ENCODE data around the gene TMEM60. TPM values are rescaled to one million over a fixed set of nuclear protein-coding genes. Genes with fewer than 3 reads are reported as not detected.

The TMEM60 gene
- polyA plus RNA-seq, 1 donor from 2014 or later, result 29.3 TPM

DNA sequence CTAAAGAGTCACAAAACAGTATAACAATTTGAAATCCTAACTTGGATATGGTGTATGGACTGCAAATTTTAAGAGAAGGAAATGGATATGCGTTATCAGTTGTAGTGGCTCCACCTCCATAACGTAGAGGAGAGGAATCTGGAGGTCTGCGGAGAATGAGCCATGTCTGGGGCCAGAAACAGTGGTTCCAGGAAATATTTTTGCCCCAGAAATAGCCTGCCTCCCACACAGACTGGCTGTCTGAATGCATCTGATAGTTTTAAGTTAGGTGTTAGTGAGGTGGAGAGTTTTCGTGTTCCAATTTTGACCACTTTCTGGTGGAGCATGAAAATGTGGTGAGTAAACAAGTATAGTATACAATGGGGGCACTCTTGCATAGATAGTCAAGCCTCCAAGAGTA is 1.9 kb upstream of the TMEM60 start:
- H3K79me2 ChIP-seq (replicated peaks; ENCODE audit: insufficient read depth, low read length), result peaks cover 61% of the 10 kb centered on the region

DNA sequence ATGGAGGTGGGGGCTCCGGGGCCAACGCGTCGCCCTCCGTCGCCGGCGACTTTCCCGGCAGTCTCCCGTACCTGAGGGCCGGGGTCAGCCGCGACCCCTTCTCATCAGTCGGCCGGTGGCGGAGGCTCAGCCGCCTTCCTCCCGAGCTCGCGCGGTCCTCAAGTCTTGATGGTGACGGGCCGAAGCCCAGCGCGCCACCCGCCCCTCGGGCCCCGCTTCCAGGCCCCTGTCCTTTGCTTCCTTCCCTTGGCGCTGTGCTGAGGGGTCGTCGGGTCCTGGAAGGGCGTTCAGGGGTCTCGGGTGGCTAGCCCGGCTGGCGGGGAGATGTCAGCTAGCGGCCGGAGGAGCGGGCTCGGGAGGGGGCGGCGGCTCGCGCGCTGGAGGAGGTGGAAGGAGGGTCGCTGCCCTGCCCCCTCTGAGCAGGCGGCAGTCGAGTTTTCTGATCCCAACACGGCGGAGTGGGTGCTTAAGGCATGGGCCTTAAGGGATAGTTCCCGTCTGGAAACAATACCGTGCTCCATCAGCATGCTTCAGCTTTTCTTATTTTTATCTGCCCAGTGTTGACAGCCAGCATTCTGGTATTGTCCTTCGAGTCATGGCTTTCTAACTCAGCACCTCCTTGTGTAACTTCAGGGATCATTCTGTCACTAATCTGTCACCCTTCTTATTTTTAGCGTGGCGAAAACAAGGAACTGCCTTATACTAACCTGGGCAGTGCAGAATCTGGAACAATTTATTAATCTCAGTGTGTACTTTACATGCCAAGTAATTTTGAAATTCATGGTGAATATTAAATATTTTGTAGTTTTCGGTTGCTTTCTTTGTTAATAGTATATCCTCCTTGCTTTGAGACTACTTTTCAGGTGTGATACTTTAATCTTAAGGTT is 1.1 kb upstream of the TMEM60 start:
- Histone ChIP-seq H3K9ac (ENCODE audit: low read length) (peak overlapping the region; percentile 90), H3K36me3 (ENCODE audit: insufficient read depth, low read length) (no peaks in the 10 kb centered on the region), H3K9me2 (ENCODE audit: insufficient read depth, low read length) (no peaks in the 10 kb centered on the region), H3K27me3 (ENCODE audit: insufficient read depth, low read depth, low read length) (no peaks in the 10 kb centered on the region), H4K20me1 (ENCODE audit: insufficient read depth) (no peaks in the 10 kb centered on the region), H3K27ac (ENCODE audit: low read length) (peak overlapping the region; percentile 91), H3F3A (ENCODE audit: insufficient read depth, low read length, poor library complexity, severe bottlenecking) (peaks cover 7% of the 10 kb centered on the region), H2AFZ (ENCODE audit: low read depth, low read length) (peak overlapping the region; percentile 68), H3K9me3 (ENCODE audit: low read length) (no peaks in the 10 kb centered on the region), H3K4me3 (ENCODE audit: low read length) (peak overlapping the region; percentile 77), H3K79me2 (replicated peaks; ENCODE audit: insufficient read depth, low read length) (peaks cover 56% of the 10 kb centered on the region), H3K4me2 (ENCODE audit: low read length) (peak overlapping the region; percentile 81)
- TF ChIP-seq, protein P1, sequence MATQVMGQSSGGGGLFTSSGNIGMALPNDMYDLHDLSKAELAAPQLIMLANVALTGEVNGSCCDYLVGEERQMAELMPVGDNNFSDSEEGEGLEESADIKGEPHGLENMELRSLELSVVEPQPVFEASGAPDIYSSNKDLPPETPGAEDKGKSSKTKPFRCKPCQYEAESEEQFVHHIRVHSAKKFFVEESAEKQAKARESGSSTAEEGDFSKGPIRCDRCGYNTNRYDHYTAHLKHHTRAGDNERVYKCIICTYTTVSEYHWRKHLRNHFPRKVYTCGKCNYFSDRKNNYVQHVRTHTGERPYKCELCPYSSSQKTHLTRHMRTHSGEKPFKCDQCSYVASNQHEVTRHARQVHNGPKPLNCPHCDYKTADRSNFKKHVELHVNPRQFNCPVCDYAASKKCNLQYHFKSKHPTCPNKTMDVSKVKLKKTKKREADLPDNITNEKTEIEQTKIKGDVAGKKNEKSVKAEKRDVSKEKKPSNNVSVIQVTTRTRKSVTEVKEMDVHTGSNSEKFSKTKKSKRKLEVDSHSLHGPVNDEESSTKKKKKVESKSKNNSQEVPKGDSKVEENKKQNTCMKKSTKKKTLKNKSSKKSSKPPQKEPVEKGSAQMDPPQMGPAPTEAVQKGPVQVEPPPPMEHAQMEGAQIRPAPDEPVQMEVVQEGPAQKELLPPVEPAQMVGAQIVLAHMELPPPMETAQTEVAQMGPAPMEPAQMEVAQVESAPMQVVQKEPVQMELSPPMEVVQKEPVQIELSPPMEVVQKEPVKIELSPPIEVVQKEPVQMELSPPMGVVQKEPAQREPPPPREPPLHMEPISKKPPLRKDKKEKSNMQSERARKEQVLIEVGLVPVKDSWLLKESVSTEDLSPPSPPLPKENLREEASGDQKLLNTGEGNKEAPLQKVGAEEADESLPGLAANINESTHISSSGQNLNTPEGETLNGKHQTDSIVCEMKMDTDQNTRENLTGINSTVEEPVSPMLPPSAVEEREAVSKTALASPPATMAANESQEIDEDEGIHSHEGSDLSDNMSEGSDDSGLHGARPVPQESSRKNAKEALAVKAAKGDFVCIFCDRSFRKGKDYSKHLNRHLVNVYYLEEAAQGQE (IDR thresholded peaks at IDR 0.05; ENCODE audit: borderline replicate concordance), result peak; percentile 11
- TF ChIP-seq TAF1 (IDR thresholded peaks at IDR 0.05; ENCODE audit: low read depth) (no peak), MXI1 (conservative IDR thresholded peaks at IDR 0.05; ENCODE audit: poor library complexity, severe bottlenecking) (peak; percentile 70), SMC3 (conservative IDR thresholded peaks at IDR 0.05; ENCODE audit: poor library complexity) (no peak), POLR2AphosphoS5 (IDR thresholded peaks at IDR 0.05) (no peak), RAD21 (conservative IDR thresholded peaks at IDR 0.05) (peak; percentile 5), EP300 (conservative IDR thresholded peaks at IDR 0.05; ENCODE audit: poor library complexity, severe bottlenecking) (no peak), EZH2 (IDR thresholded peaks at IDR 0.05; ENCODE audit: borderline replicate concordance, insufficient read depth, low read length, poor library complexity, severe bottlenecking) (no peak)
- TF ChIP-seq, protein P2, sequence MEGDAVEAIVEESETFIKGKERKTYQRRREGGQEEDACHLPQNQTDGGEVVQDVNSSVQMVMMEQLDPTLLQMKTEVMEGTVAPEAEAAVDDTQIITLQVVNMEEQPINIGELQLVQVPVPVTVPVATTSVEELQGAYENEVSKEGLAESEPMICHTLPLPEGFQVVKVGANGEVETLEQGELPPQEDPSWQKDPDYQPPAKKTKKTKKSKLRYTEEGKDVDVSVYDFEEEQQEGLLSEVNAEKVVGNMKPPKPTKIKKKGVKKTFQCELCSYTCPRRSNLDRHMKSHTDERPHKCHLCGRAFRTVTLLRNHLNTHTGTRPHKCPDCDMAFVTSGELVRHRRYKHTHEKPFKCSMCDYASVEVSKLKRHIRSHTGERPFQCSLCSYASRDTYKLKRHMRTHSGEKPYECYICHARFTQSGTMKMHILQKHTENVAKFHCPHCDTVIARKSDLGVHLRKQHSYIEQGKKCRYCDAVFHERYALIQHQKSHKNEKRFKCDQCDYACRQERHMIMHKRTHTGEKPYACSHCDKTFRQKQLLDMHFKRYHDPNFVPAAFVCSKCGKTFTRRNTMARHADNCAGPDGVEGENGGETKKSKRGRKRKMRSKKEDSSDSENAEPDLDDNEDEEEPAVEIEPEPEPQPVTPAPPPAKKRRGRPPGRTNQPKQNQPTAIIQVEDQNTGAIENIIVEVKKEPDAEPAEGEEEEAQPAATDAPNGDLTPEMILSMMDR (IDR thresholded peaks at IDR 0.05; ENCODE audit: poor library complexity, severe bottlenecking), result peak; percentile 17

More for the DNA sequence above, 1.9 kb upstream of the TMEM60 start:
- Histone ChIP-seq H3K36me3 (ENCODE audit: insufficient read depth, low read length) (no peaks in the 10 kb centered on the region), H3K4me3 (ENCODE audit: low read length) (peak overlapping the region; percentile 77), H2AFZ (ENCODE audit: low read depth, low read length) (no peak overlapping the region), H3F3A (ENCODE audit: insufficient read depth, low read length, poor library complexity, severe bottlenecking) (peaks cover 7% of the 10 kb centered on the region), H3K9ac (ENCODE audit: low read length) (peak overlapping the region; percentile 90), H3K27ac (ENCODE audit: low read length) (no peak overlapping the region), H4K20me1 (ENCODE audit: insufficient read depth) (no peaks in the 10 kb centered on the region), H3K27me3 (ENCODE audit: insufficient read depth, low read depth, low read length) (no peaks in the 10 kb centered on the region), H3K9me2 (ENCODE audit: insufficient read depth, low read length) (no peaks in the 10 kb centered on the region), H3K4me2 (ENCODE audit: low read length) (peak overlapping the region; percentile 81), H3K9me3 (ENCODE audit: low read length) (no peaks in the 10 kb centered on the region)
- TF ChIP-seq TAF1 (IDR thresholded peaks at IDR 0.05; ENCODE audit: low read depth), result no peak
- TF ChIP-seq, protein P2 (IDR thresholded peaks at IDR 0.05; ENCODE audit: poor library complexity, severe bottlenecking), result no peak
